ENCODE results near the gene TNIP2. TPM values are rescaled to one million over a fixed set of nuclear protein-coding genes. Genes with fewer than 3 reads are reported as not detected.

Gene TNIP2
- total and polyA plus RNA-seq, 2 of the 8 experiments (the other 6 are each of a cell fraction or from before 2014, with no cell fraction given) = 23.7 to 37.7 TPM

- H3K14ac ChIP-seq (ENCODE audit: insufficient read length) = no peak overlapping the region
- H3K36me3 ChIP-seq (ENCODE audit: control insufficient read depth in 2 of 4, insufficient read depth in 4 of 4, low read length in 3 of 4) = peaks cover 5 to 17% (median 11%) of the 10 kb centered on the region in 4 experiments; a peak in 7 of 8 replicates
- H2AFZ ChIP-seq (ENCODE audit: low read length) = no peak overlapping the region
- H3K4me1 ChIP-seq (replicated peaks in 1 of 4; ENCODE audit: control insufficient read depth in 3 of 4, insufficient read depth in 4 of 4, low read length in 3 of 4) = no peaks in the 10 kb centered on the region
- no peaks in the 10 kb centered on the region for H3K79me1 ChIP-seq (ENCODE audit: low read depth, low read length)
- H2BK15ac ChIP-seq (ENCODE audit: low read length) = no peak overlapping the region
- no peak overlapping the region for H3K23ac ChIP-seq (ENCODE audit: insufficient read length)
- H3K4me3 ChIP-seq (ENCODE audit: extremely low read depth in 1 of 4, insufficient read depth in 2 of 4, low read depth in 3 of 4, low read length in 4 of 4) = no peak overlapping the region
- ChIA-PET POLR2A (ENCODE audit: partially characterized antibody) (interaction anchor here (1.0 kb wide), 1 partner anchor 47 kb away, joined by 3 read pairs; no protein-coding TSS in a partner anchor), CTCF (ENCODE audit: partially characterized antibody) (interaction anchor here (1.1 to 1.3 kb wide), 2 partner anchors 56 to 219 kb away, joined by 3 read pairs; no protein-coding TSS in a partner anchor)
- H3K18ac ChIP-seq (ENCODE audit: extremely low read depth, low read length) = no peak overlapping the region
- no peak overlapping the region; the same call in 1 of the 2 replicates for H2BK5ac ChIP-seq (ENCODE audit: low read depth, low read length)
- H4K91ac ChIP-seq (replicated peaks; ENCODE audit: insufficient read length, low read length) = no peak overlapping the region
- H2BK120ac ChIP-seq (replicated peaks; ENCODE audit: low read depth, low read length) = no peak overlapping the region
- H3K4me2 ChIP-seq (ENCODE audit: insufficient read depth in 1 of 2, low read depth in 2 of 2, low read length in 2 of 2) = no peak overlapping the region
- no peaks in the 10 kb centered on the region for H3K9me3 ChIP-seq (ENCODE audit: insufficient read depth in 2 of 2, low read depth in 1 of 2, low read length in 1 of 2)
- no peaks in the 10 kb centered on the region for H3K27me3 ChIP-seq (replicated peaks in 1 of 4; ENCODE audit: control insufficient read depth in 3 of 4, extremely low read depth in 1 of 4, insufficient read depth in 3 of 4, low read length in 3 of 4)
- H2BK12ac ChIP-seq (ENCODE audit: low read depth, low read length) = no peak overlapping the region
- H2BK20ac ChIP-seq (ENCODE audit: low read length) = no peak overlapping the region
- H4K20me1 ChIP-seq (replicated peaks in 1 of 2; ENCODE audit: control insufficient read depth in 1 of 2, insufficient read depth in 2 of 2, low read length in 2 of 2) = peaks cover 0 to 3% of the 10 kb centered on the region in 2 experiments
- H2AK5ac ChIP-seq (ENCODE audit: low read depth, low read length) = no peak overlapping the region
- H3K79me2 ChIP-seq (ENCODE audit: control insufficient read depth in 1 of 2, insufficient read depth in 2 of 2, low read length in 2 of 2) = no peaks in the 10 kb centered on the region
- no peak overlapping the region for H4K8ac ChIP-seq (ENCODE audit: extremely low read depth, insufficient read depth, low read length)
- DNase-seq (ENCODE audit: low read depth in 1 of 2, low spot score in 2 of 2) (no peak), FAIRE-seq (no peak)
- no peak overlapping the region for H3K4ac ChIP-seq (replicated peaks; ENCODE audit: insufficient read length, low read depth, low read length)
- H3K9ac ChIP-seq (replicated peaks in 1 of 4; ENCODE audit: extremely low read depth in 1 of 4, low read depth in 3 of 4, low read length in 3 of 4) = no peak overlapping the region
- H3K23me2 ChIP-seq (ENCODE audit: low read depth, low read length) = no peaks in the 10 kb centered on the region
- H4K5ac ChIP-seq (ENCODE audit: insufficient read length, low read depth, low read length) = no peak overlapping the region
- no peak overlapping the region for H3K56ac ChIP-seq (replicated peaks; ENCODE audit: insufficient read length, low read depth, low read length)
- no peak overlapping the region for H3K27ac ChIP-seq (ENCODE audit: low read depth, low read length)
- WGBS, 2 experiments (ENCODE audit: extremely low coverage in 1 of 2, insufficient coverage in 1 of 2, insufficient read length in 1 of 2, insufficient replicate concordance in 2 of 2, low coverage in 1 of 2, low lambda C conversion rate in 2 of 2, missing lambda C conversion rate in 1 of 2) = 92% methylated on average over 10 of the region's 12 CpGs; no CpG with 5 or more reads in 1 of the 2 experiments
- TF ChIP-seq YY1 (IDR thresholded peaks at IDR 0.05; ENCODE audit: low read depth, low read length) = no peak
These were observed 27.2 kb downstream of the TNIP2 start for GRCh38 chr4:2728806-2729532.
